ENCODE results near the gene SLCO3A1.

Gene SLCO3A1

GRCh38 chr15:92035551-92035950, 182.0 kb downstream of the SLCO3A1 start:
- no peaks in the 10 kb centered on the region for H3K27me3 ChIP-seq (ENCODE audit: insufficient read depth, poor library complexity, severe bottlenecking)
- no peak overlapping the region for H3K4me3 ChIP-seq (replicated peaks; ENCODE audit: insufficient read depth, low read length)
- DNase-seq (ENCODE audit: low read depth in 1 of 2, low spot score in 1 of 2): no peak
- no peak for TF ChIP-seq SPI1 (IDR thresholded peaks at IDR 0.05; ENCODE audit: borderline replicate concordance, low read depth)
- TF ChIP-seq GABPA (IDR thresholded peaks at IDR 0.05; ENCODE audit: low read depth): no peak
- TF ChIP-seq, protein P1, sequence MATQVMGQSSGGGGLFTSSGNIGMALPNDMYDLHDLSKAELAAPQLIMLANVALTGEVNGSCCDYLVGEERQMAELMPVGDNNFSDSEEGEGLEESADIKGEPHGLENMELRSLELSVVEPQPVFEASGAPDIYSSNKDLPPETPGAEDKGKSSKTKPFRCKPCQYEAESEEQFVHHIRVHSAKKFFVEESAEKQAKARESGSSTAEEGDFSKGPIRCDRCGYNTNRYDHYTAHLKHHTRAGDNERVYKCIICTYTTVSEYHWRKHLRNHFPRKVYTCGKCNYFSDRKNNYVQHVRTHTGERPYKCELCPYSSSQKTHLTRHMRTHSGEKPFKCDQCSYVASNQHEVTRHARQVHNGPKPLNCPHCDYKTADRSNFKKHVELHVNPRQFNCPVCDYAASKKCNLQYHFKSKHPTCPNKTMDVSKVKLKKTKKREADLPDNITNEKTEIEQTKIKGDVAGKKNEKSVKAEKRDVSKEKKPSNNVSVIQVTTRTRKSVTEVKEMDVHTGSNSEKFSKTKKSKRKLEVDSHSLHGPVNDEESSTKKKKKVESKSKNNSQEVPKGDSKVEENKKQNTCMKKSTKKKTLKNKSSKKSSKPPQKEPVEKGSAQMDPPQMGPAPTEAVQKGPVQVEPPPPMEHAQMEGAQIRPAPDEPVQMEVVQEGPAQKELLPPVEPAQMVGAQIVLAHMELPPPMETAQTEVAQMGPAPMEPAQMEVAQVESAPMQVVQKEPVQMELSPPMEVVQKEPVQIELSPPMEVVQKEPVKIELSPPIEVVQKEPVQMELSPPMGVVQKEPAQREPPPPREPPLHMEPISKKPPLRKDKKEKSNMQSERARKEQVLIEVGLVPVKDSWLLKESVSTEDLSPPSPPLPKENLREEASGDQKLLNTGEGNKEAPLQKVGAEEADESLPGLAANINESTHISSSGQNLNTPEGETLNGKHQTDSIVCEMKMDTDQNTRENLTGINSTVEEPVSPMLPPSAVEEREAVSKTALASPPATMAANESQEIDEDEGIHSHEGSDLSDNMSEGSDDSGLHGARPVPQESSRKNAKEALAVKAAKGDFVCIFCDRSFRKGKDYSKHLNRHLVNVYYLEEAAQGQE (IDR thresholded peaks at IDR 0.05; ENCODE audit: insufficient replicate concordance, low read depth): no peak
- TF ChIP-seq, protein P2, sequence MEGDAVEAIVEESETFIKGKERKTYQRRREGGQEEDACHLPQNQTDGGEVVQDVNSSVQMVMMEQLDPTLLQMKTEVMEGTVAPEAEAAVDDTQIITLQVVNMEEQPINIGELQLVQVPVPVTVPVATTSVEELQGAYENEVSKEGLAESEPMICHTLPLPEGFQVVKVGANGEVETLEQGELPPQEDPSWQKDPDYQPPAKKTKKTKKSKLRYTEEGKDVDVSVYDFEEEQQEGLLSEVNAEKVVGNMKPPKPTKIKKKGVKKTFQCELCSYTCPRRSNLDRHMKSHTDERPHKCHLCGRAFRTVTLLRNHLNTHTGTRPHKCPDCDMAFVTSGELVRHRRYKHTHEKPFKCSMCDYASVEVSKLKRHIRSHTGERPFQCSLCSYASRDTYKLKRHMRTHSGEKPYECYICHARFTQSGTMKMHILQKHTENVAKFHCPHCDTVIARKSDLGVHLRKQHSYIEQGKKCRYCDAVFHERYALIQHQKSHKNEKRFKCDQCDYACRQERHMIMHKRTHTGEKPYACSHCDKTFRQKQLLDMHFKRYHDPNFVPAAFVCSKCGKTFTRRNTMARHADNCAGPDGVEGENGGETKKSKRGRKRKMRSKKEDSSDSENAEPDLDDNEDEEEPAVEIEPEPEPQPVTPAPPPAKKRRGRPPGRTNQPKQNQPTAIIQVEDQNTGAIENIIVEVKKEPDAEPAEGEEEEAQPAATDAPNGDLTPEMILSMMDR (IDR thresholded peaks at IDR 0.05; ENCODE audit: insufficient read depth, low read length): no peak
- H3K27ac ChIP-seq (replicated peaks): no peak overlapping the region

- H3K27ac ChIP-seq (replicated peaks): no peak overlapping the region
- TF ChIP-seq, protein P1 (IDR thresholded peaks at IDR 0.05; ENCODE audit: insufficient replicate concordance, low read depth): no peak
- TF ChIP-seq POLR2AphosphoS5 (IDR thresholded peaks at IDR 0.05; ENCODE audit: low read depth) (no peak), GABPA (IDR thresholded peaks at IDR 0.05; ENCODE audit: low read depth) (no peak), SPI1 (IDR thresholded peaks at IDR 0.05; ENCODE audit: borderline replicate concordance, low read depth) (no peak)
- TF ChIP-seq, protein P2 (IDR thresholded peaks at IDR 0.05; ENCODE audit: insufficient read depth, low read length): no peak
- no peak for DNase-seq (ENCODE audit: low read depth in 1 of 2, low spot score in 1 of 2)
- H3K4me3 ChIP-seq (replicated peaks; ENCODE audit: insufficient read depth, low read length): no peak overlapping the region
- no peaks in the 10 kb centered on the region for H3K27me3 ChIP-seq (ENCODE audit: insufficient read depth, poor library complexity, severe bottlenecking)
These were observed 182.5 kb downstream of the SLCO3A1 start for GRCh38 chr15:92035961-92036360.

DNA sequence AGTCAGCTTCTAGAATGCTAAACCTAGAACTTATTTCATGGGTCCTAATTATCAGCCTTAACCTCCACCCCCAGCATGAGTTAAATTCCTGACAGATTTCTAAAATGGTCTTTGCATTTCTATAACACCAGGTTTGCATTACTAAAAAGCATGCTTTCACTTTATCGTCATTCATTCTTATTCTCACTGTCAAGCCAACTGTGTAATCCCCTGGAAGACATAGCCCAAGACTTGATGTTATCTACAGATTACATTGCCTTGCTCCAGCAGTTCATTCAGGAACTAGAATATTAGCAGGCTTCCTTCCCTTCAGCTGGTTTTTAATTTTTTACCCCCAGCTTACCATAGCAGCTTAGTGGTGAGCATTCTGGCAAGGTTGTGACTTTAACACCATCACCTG, 184.0 kb downstream of the SLCO3A1 start:
- DNase-seq (ENCODE audit: low read depth in 1 of 2, low spot score in 1 of 2): no peak
- Histone ChIP-seq H3K4me3 (replicated peaks; ENCODE audit: insufficient read depth, low read length) (no peak overlapping the region), H3K27ac (replicated peaks) (no peak overlapping the region), H3K27me3 (ENCODE audit: insufficient read depth, poor library complexity, severe bottlenecking) (no peaks in the 10 kb centered on the region)
- TF ChIP-seq GABPA (IDR thresholded peaks at IDR 0.05; ENCODE audit: low read depth): no peak
- TF ChIP-seq, protein P1 (IDR thresholded peaks at IDR 0.05; ENCODE audit: insufficient replicate concordance, low read depth): no peak
- TF ChIP-seq POLR2AphosphoS5 (IDR thresholded peaks at IDR 0.05; ENCODE audit: low read depth): no peak
- TF ChIP-seq, protein P2 (IDR thresholded peaks at IDR 0.05; ENCODE audit: insufficient read depth, low read length): no peak
- no peak for TF ChIP-seq SPI1 (IDR thresholded peaks at IDR 0.05; ENCODE audit: borderline replicate concordance, low read depth)

Measured in HL-60 (cell line).